Measurements from ENCODE around the gene PTPN7.

DNA sequence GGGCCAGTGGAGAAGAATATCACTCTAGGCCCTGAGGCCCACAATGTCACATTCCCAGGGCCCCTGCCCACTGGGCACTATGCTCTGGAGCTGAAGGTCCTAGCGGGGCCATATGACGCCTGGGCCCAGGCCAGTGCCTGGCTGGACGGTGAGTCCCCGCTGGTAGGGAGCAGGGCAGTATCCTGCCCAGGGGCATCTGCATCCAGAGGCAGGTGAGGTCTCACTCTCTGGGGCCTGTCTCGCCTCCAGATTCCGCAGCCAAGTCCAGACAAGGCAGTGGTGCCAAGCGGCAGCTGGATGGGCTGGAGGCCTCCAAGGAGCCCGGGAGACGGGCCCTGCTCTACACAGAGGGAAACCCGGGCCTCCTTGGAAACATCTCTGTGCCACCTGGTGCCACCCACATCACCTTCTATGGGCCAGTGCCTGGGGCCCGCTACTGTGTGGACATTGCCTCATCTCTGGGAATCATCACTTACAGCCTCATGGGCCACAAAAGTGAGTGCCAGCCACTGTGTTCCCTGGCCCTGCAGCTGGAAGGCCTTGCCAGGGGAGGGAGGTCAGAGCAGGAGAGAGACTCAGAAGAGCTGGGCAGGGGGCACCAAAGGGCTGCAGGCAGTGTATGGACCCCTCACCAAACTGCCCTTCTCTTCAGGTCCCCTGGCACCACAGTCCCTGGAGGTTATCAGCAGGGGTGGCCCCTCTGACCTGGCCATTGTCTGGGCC lies 11.1 kb upstream of the PTPN7 start:
- TF ChIP-seq CTCF (IDR thresholded peaks at IDR 0.05; ENCODE audit: low read depth, low read length, missing input control) (no peak), GABPA (IDR thresholded peaks at IDR 0.05 in 1 of 2, conservative IDR thresholded peaks at IDR 0.05 in 1 of 2) (no peak), TAF1 (conservative IDR thresholded peaks at IDR 0.05) (no peak), MAX (IDR thresholded peaks at IDR 0.05) (no peak), JUND (IDR thresholded peaks at IDR 0.05) (no peak), YY1 (IDR thresholded peaks at IDR 0.05) (no peak), RAD21 (IDR thresholded peaks at IDR 0.05) (no peak), EGR1 (IDR thresholded peaks at IDR 0.05; ENCODE audit: low read depth in 2 of 2) (no peak), ATF3 (IDR thresholded peaks at IDR 0.05) (no peak), FOXA1 (IDR thresholded peaks at IDR 0.05) (no peak), SP1 (IDR thresholded peaks at IDR 0.05) (no peak)
- TF ChIP-seq, protein P1, sequence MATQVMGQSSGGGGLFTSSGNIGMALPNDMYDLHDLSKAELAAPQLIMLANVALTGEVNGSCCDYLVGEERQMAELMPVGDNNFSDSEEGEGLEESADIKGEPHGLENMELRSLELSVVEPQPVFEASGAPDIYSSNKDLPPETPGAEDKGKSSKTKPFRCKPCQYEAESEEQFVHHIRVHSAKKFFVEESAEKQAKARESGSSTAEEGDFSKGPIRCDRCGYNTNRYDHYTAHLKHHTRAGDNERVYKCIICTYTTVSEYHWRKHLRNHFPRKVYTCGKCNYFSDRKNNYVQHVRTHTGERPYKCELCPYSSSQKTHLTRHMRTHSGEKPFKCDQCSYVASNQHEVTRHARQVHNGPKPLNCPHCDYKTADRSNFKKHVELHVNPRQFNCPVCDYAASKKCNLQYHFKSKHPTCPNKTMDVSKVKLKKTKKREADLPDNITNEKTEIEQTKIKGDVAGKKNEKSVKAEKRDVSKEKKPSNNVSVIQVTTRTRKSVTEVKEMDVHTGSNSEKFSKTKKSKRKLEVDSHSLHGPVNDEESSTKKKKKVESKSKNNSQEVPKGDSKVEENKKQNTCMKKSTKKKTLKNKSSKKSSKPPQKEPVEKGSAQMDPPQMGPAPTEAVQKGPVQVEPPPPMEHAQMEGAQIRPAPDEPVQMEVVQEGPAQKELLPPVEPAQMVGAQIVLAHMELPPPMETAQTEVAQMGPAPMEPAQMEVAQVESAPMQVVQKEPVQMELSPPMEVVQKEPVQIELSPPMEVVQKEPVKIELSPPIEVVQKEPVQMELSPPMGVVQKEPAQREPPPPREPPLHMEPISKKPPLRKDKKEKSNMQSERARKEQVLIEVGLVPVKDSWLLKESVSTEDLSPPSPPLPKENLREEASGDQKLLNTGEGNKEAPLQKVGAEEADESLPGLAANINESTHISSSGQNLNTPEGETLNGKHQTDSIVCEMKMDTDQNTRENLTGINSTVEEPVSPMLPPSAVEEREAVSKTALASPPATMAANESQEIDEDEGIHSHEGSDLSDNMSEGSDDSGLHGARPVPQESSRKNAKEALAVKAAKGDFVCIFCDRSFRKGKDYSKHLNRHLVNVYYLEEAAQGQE (IDR thresholded peaks at IDR 0.05) = no peak

All from liver (tissue), 3 donors.